Gastrocnemius medialis (tissue), 4 donors: ENCODE measurements around the gene NUB1. TPM values are rescaled to one million over a fixed set of nuclear protein-coding genes. Genes with fewer than 3 reads are reported as not detected.
"Not testable (repeated sequence)": the region's sequence is repeated elsewhere in the genome, so short reads cannot be mapped to it uniquely, and the experiment has no call there.

Source experiments
- ATAC-seq, 2 donors: fragments of 150-250 bp; one replicate each; pipeline ENCODE4 v1.9.1; 2016
- DNase-seq, 2 donors: peaks; one replicate each; pipeline ENCODE4 v3.0.0-alpha.2; 2019
- H3K27ac ChIP-seq, 4 donors: fragments of 200-600 bp; sonication (generic); 1 replicate in 1 of 4; 2 replicates in 3 of 4; pipeline ENCODE4 v1.5.1; 2016 to 2018; ENCODE audit warnings: mild to moderate bottlenecking in 2 of 4, moderate library complexity in 1 of 4
- H3K27me3 ChIP-seq, 3 donors: fragments of 200-600 bp; sonication (generic) in 2 of 3; 1 replicate in 1 of 3; 2 replicates in 2 of 3; pipeline versions ENCODE4 v1.5.1 to v1.6.0; 2016 to 2019; ENCODE audit warnings: mild to moderate bottlenecking in 1 of 3, moderate library complexity in 1 of 3
- H3K36me3 ChIP-seq, 2 donors: fragments of 200-600 bp; sonication (generic) in 1 of 2; one replicate each; pipeline ENCODE4 v1.5.1; 2017 to 2018
- H3K4me1 ChIP-seq, 2 donors: fragments of 200-600 bp; sonication (generic) in 1 of 2; one replicate each; pipeline ENCODE4 v1.5.1; 2016 to 2017; ENCODE audit warnings: mild to moderate bottlenecking in 2 of 2
- H3K4me3 ChIP-seq, 4 donors: fragments of 200-600 bp; sonication (generic) in 3 of 4; 1 replicate in 1 of 4; 2 replicates in 3 of 4; pipeline ENCODE4 v1.5.1; 2016 to 2019; ENCODE audit warnings: mild to moderate bottlenecking in 2 of 4
- H3K9me3 ChIP-seq, 3 donors: fragments of 200-600 bp; sonication (generic) in 2 of 3; 1 replicate in 1 of 3; 2 replicates in 2 of 3; pipeline ENCODE4 v1.5.1; 2016 to 2019
- POLR2A ChIP-seq, 2 donors: fragments of 450-650 bp; IDR thresholded peaks; one replicate each; pipeline ENCODE4 v1.6.1; 2017; ENCODE audit warnings: antibody characterized with exemption in 2 of 2, mild to moderate bottlenecking in 2 of 2, moderate library complexity in 2 of 2
- in situ Hi-C, 4 donors: fragments of 200-750 bp; cut with MboI; loops; one replicate each; pipeline versions ENCODE4 v1.15.0 to v1.8.0; 2017; ENCODE audit warnings: low sequenced_read_pairs in 4 of 4
- intact Hi-C: fragments of 100-400 bp; cut with DNase I; formaldehyde crosslinking; loops from one replicate; pipeline ENCODE4 v1.15.1; 2023; ENCODE audit warnings: low total_unique reads
- total RNA-seq, 4 donors: library from RNA; depleted of rRNA; stranded (reverse); fragments of >200 nt; gene quantifications; one replicate each; pipeline versions ENCODE4 v1.1.0 to v1.2.3, GENCODE V29; 2016
- TF ChIP-seq, protein P1 (sequence below), 5 experiments: fragments of 450-650 bp in 3 of 5; fragments of 200-600 bp in 2 of 5; sonication (generic) in 2 of 5; IDR thresholded peaks in 4 of 5; conservative IDR thresholded peaks in 1 of 5; 1 replicate in 4 of 5; 2 replicates in 1 of 5; pipeline ENCODE4 v1.5.1; 2016 to 2019; ENCODE audit warnings: antibody characterized with exemption in 5 of 5, mild to moderate bottlenecking in 3 of 5, moderate library complexity in 3 of 5

Gene NUB1
- total RNA-seq, 4 donors from 2014 or later = 45.3 to 59.0 (median 49.7) TPM

DNA sequence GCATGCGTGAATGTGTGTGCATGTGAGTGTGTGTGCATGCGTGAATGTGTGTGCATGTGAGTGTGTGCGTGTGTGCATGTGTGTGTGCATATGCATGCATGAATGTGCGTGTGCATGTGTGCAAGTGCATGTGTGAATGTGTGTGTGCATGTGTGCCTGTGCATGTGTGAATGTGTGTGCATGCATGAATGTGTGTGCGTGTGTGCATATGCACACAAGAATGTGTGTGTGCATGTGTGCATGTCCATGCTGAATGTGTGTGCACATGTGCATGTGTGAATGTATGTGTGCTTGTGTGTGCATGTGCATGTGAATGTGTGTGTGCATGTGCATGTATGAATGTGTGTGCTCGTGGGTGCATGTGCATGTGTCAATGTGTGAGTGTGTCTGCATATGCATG, 42.1 kb upstream of the NUB1 start:
- H3K4me1 ChIP-seq = peaks cover 0 to 4% of the 10 kb centered on the region in 2 donors
- TF ChIP-seq, protein P1, sequence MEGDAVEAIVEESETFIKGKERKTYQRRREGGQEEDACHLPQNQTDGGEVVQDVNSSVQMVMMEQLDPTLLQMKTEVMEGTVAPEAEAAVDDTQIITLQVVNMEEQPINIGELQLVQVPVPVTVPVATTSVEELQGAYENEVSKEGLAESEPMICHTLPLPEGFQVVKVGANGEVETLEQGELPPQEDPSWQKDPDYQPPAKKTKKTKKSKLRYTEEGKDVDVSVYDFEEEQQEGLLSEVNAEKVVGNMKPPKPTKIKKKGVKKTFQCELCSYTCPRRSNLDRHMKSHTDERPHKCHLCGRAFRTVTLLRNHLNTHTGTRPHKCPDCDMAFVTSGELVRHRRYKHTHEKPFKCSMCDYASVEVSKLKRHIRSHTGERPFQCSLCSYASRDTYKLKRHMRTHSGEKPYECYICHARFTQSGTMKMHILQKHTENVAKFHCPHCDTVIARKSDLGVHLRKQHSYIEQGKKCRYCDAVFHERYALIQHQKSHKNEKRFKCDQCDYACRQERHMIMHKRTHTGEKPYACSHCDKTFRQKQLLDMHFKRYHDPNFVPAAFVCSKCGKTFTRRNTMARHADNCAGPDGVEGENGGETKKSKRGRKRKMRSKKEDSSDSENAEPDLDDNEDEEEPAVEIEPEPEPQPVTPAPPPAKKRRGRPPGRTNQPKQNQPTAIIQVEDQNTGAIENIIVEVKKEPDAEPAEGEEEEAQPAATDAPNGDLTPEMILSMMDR (IDR thresholded peaks at IDR 0.05 in 4 of 5, conservative IDR thresholded peaks at IDR 0.05 in 1 of 5) = no peak
- TF ChIP-seq POLR2A (IDR thresholded peaks at IDR 0.05) = no peak
- no peak for DNase-seq
- H3K36me3 ChIP-seq = no peaks in the 10 kb centered on the region
- no peak for ATAC-seq
- no peak overlapping the region for H3K4me3 ChIP-seq
- no peak overlapping the region for H3K27ac ChIP-seq
- intact Hi-C loops (no loop called here), in situ Hi-C loops (no loop called here)
- peaks cover 7 to 16% (median 10%) of the 10 kb centered on the region in 3 donors for H3K27me3 ChIP-seq
- no peaks in the 10 kb centered on the region for H3K9me3 ChIP-seq

DNA sequence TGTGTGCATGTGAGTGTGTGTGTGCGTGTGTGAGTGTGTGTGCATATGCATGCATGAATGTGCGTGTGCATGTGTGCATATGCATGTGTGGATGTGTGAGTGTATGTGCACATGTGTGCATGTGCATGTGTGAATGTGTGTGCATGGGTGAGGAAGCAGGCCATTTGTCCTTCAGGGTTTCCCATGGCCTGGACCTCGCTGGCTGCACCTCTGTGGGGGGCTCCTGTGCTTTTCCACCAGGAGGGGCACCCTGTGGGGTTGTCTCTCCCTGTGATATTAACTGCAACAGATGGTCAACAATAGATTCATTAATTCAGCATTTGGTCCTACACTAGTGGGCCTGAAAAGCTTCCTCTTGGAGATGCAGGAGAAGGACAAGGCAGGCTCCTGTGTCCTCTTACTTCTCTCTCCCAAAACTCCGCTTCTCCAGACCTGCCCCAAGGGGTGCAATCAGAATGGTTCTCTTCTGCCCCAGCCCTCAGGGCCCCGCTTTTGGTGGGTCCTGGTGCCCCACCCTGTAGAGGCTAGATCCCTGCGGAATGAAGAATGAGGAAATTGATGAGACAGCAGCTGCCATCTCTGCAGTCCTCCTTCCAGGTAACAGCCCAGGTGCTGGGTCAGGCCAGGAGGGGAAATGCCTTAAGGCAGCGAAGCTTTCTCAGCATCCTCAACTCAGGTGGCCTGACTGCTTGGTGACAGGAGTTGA, 41.5 kb upstream of the NUB1 start:
- TF ChIP-seq POLR2A (IDR thresholded peaks at IDR 0.05) = no peak
- TF ChIP-seq, protein P1 (IDR thresholded peaks at IDR 0.05 in 4 of 5, conservative IDR thresholded peaks at IDR 0.05 in 1 of 5) = no peak
- intact Hi-C loops (loop anchor here (10.0 kb wide), 2 partner anchors 105 to 405 kb away; no protein-coding TSS in a partner anchor), in situ Hi-C loops (no loop called here)
- Histone ChIP-seq H3K27me3 (peaks cover 7 to 19% (median 10%) of the 10 kb centered on the region in 3 donors), H3K4me3 (no peak overlapping the region), H3K9me3 (no peaks in the 10 kb centered on the region), H3K27ac (no peak overlapping the region), H3K4me1 (peaks cover 0 to 4% of the 10 kb centered on the region in 2 donors), H3K36me3 (no peaks in the 10 kb centered on the region)
- DNase-seq (no peak), ATAC-seq (no peak)

DNA sequence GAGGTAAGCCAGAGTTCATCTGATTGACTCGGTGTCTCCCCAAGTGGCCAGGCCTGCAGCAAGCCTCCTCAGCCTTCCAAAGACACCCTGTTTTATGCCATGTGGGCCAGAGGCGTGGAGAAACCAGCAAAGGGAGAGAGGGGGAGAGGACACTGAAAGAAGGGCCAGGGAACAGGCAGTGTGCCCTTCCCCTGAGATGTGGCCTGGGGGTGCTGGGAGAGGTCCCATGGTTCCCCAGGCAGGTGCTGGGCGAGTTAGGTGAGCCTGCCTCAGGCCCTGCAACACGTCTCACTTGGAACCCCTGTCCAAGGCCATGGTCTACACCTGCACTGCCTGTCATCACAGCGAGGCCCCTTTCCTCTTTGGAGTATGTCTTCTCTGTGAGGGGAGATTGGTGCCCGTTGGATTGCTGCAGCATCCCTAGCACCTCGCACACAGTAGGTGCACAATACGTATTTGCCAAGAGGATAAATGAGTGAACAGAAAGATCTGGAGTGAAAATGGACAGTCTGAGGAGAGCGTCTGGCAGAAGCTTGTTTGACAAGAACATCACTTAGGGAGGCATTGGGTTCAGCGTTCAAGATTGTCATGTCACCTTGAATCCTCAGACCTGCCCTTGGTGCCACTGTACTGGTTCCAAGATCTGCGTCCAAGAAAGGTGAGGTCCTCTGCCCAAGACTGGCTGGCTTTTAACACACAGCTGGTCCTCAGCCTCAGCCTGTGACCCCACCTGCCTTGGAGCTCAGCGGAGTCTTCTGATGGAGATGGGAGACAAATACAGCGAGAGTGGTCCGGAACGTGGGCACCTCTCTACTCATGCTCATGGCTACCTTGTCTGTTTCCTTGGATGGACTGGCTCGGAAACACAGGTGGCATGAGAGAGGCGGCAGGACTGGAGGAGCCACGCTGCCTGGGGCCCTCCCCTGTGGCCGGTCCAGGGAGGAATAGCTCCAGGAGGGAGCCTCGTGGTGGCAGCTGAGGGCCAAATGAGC, 39.8 kb upstream of the NUB1 start:
- TF ChIP-seq, protein P1 (IDR thresholded peaks at IDR 0.05 in 4 of 5, conservative IDR thresholded peaks at IDR 0.05 in 1 of 5) = no peak
- TF ChIP-seq POLR2A (IDR thresholded peaks at IDR 0.05) = no peak

DNA sequence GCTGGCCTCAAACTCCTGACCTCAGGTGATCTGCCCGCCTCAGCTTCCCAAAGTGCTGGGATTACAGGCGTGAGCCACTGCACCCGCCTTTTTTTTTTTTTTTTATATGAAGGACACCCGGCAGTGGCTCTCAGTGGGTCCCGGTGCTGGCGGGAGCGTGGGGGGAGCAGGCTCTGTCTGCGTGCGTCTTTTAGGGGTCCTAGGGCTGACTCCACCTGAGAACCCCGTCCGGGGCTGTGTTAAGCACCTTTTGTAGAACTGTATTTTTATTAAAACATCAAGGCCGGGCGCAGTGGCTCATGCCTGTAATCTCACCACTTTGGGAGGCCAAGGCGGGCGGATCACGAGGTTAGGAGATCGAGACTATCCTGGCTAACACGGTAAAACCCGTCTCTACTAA, 37.4 kb upstream of the NUB1 start:
- H3K36me3 ChIP-seq, ATAC-seq, H3K27ac ChIP-seq, DNase-seq, H3K4me3 ChIP-seq, H3K4me1 ChIP-seq, in situ Hi-C loops, H3K9me3 ChIP-seq: not testable (repeated sequence)
- H3K27me3 ChIP-seq = peaks cover 10 to 16% (median 15%) of the 10 kb centered on the region in 3 donors
- intact Hi-C loops = loop anchor here (10.0 kb wide), 2 partner anchors 109 to 409 kb away; no protein-coding TSS in a partner anchor

More for the DNA sequence above, 39.8 kb upstream of the NUB1 start:
- Histone ChIP-seq H3K27me3 (peaks cover 10 to 16% (median 15%) of the 10 kb centered on the region in 3 donors), H3K27ac (no peak overlapping the region), H3K4me1 (peaks cover 0 to 4% of the 10 kb centered on the region in 2 donors), H3K4me3 (no peak overlapping the region), H3K9me3 (no peaks in the 10 kb centered on the region), H3K36me3 (no peaks in the 10 kb centered on the region)
- no peak for DNase-seq
- ATAC-seq = no peak
- in situ Hi-C loops (no loop called here), intact Hi-C loops (loop anchor here (2.0 to 10.0 kb wide), 3 partner anchors 57 to 407 kb away; no protein-coding TSS in a partner anchor)
